ENCODE data around the gene EIPR1. TPM values are rescaled to one million over a fixed set of nuclear protein-coding genes. Genes with fewer than 3 reads are reported as not detected.
"Not testable (repeated sequence)": the region's sequence is repeated elsewhere in the genome, so short reads cannot be mapped to it uniquely, and the experiment has no call there.

The EIPR1 gene
- total and polyA plus RNA-seq, 4 donors: 12.0 to 26.8 (median 23.4) TPM

DNA sequence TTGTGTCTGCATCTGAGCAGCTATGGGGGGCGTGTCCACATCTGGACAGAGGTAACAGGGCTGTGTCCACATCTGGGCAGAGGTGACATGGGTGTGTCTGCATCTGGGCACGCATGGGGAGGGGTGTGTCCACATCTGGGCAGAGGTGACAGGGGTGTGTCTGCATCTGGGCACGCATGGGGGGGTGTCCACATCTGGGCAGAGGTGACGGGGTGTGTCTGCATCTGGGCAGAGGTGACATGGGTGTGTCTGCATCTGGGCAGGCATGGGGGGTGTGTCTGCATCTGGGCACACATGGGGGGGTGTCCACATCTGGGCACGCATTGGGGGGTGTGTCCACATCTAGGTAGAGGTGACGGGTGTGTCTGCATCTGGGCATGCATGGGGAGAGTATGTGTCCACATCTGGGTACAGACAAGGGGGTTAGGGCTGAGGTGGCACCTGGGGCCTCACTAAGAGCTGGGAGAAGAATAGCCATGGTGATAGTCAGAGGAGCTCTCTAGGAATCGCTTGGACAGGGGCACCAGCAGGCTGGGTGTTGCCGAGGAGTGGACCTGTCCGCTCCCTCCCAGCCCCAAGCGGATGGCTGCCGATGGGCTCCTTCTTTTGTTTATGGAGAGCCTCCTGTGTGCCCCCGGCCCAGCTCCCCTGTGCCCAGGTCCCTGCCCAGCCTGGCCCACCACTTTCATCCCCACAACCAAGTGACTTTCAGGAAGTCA, 177.8 kb downstream of the EIPR1 start:
- DNase-seq (no peak), ATAC-seq (ENCODE audit: insufficient read depth, low FRiP score) (no peak)
- Histone ChIP-seq H3K36me3 (ENCODE audit: control insufficient read depth in 4 of 4, insufficient read depth in 4 of 4, low read length in 4 of 4) (peaks cover 0 to 6% (median under 1%) of the 10 kb centered on the region in 4 donors), H3K9ac (ENCODE audit: insufficient read depth in 1 of 2, low read length in 2 of 2) (no peak overlapping the region), H3K27ac (ENCODE audit: low read depth in 1 of 2, low read length in 1 of 2) (no peak overlapping the region), H3K4me3 (no peak overlapping the region), H3K4me1 (ENCODE audit: control insufficient read depth in 5 of 5, insufficient read depth in 5 of 5, low read length in 5 of 5) (peaks cover 0 to 8% (median 0%) of the 10 kb centered on the region in 5 donors), H3K27me3 (ENCODE audit: control insufficient read depth in 3 of 3, insufficient read depth in 3 of 3, low read length in 2 of 3) (no peaks in the 10 kb centered on the region), H3K9me3 (ENCODE audit: control insufficient read depth in 4 of 4, insufficient read depth in 3 of 4, low read length in 3 of 4) (no peaks in the 10 kb centered on the region)
- WGBS, 2 donors: 84 to 85% methylated on average over 12 of the region's 12 CpGs
- TF ChIP-seq, protein P1, sequence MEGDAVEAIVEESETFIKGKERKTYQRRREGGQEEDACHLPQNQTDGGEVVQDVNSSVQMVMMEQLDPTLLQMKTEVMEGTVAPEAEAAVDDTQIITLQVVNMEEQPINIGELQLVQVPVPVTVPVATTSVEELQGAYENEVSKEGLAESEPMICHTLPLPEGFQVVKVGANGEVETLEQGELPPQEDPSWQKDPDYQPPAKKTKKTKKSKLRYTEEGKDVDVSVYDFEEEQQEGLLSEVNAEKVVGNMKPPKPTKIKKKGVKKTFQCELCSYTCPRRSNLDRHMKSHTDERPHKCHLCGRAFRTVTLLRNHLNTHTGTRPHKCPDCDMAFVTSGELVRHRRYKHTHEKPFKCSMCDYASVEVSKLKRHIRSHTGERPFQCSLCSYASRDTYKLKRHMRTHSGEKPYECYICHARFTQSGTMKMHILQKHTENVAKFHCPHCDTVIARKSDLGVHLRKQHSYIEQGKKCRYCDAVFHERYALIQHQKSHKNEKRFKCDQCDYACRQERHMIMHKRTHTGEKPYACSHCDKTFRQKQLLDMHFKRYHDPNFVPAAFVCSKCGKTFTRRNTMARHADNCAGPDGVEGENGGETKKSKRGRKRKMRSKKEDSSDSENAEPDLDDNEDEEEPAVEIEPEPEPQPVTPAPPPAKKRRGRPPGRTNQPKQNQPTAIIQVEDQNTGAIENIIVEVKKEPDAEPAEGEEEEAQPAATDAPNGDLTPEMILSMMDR (IDR thresholded peaks at IDR 0.05; ENCODE audit: control extremely low read depth, extremely low read depth): no peak

GRCh38 chr2:3198671-3199192, 178.9 kb downstream of the EIPR1 start:
- Histone ChIP-seq H3K4me1 (ENCODE audit: control insufficient read depth in 5 of 5, insufficient read depth in 5 of 5, low read length in 5 of 5) (peaks cover 0 to 19% (median 0%) of the 10 kb centered on the region in 5 donors), H3K36me3 (ENCODE audit: control insufficient read depth in 4 of 4, insufficient read depth in 4 of 4, low read length in 4 of 4) (peaks cover 0 to 11% (median under 1%) of the 10 kb centered on the region in 4 donors)
- not testable (repeated sequence) for H3K9me3 ChIP-seq (ENCODE audit: control insufficient read depth in 4 of 4, insufficient read depth in 3 of 4, low read length in 3 of 4); DNase-seq; H3K9ac ChIP-seq (ENCODE audit: insufficient read depth in 1 of 2, low read length in 2 of 2); H3K27me3 ChIP-seq (ENCODE audit: control insufficient read depth in 3 of 3, insufficient read depth in 3 of 3, low read length in 2 of 3); ATAC-seq (ENCODE audit: insufficient read depth, low FRiP score); H3K4me3 ChIP-seq; H3K27ac ChIP-seq (ENCODE audit: low read depth in 1 of 2, low read length in 1 of 2)
- WGBS, 2 donors: 68 to 80% methylated on average over 8 to 10 of the region's 10 CpGs

- H3K9me3 ChIP-seq (ENCODE audit: control insufficient read depth in 4 of 4, insufficient read depth in 3 of 4, low read length in 3 of 4): no peaks in the 10 kb centered on the region
- H3K4me1 ChIP-seq (ENCODE audit: control insufficient read depth in 5 of 5, insufficient read depth in 5 of 5, low read length in 5 of 5): peaks cover 0 to 25% (median 5%) of the 10 kb centered on the region in 5 donors
- H3K9ac ChIP-seq (ENCODE audit: insufficient read depth in 1 of 2, low read length in 2 of 2): no peak overlapping the region
- ATAC-seq (ENCODE audit: insufficient read depth, low FRiP score): no peak
- WGBS, 2 donors: 95 to 96% methylated on average over 11 of the region's 11 CpGs
- no peak overlapping the region for H3K4me3 ChIP-seq
- H3K27me3 ChIP-seq (ENCODE audit: control insufficient read depth in 3 of 3, insufficient read depth in 3 of 3, low read length in 2 of 3): no peaks in the 10 kb centered on the region
- peaks cover 0 to 11% (median under 1%) of the 10 kb centered on the region in 4 donors for H3K36me3 ChIP-seq (ENCODE audit: control insufficient read depth in 4 of 4, insufficient read depth in 4 of 4, low read length in 4 of 4)
- DNase-seq: no peak
- TF ChIP-seq, protein P1 (IDR thresholded peaks at IDR 0.05; ENCODE audit: control extremely low read depth, extremely low read depth): no peak
- no peak overlapping the region for H3K27ac ChIP-seq (ENCODE audit: low read depth in 1 of 2, low read length in 1 of 2)
Measured at GRCh38 chr2:3198119-3198518, 179.5 kb downstream of the EIPR1 start.

DNA sequence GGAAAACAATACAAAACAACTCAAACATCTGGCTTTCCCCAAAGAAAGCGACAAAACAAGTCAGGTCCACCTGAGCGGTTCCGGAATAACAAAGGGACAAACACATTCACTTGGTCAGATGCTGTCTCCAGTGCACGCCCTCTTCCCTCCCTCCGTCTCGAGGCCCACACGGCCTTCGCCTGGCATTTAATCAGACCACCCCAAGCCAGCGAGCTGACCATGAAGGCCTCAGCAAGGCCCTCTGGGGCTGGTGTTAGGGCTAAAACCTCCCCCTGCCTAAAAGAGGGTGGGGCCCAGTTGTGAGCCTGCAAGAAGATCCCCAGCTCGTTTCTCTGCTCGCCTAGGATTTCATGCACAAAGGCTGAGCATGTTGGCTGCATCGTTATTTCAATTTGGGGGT, 180.3 kb downstream of the EIPR1 start:
- Histone ChIP-seq H3K9ac (ENCODE audit: insufficient read depth in 1 of 2, low read length in 2 of 2) (no peak overlapping the region), H3K9me3 (ENCODE audit: control insufficient read depth in 4 of 4, insufficient read depth in 3 of 4, low read length in 3 of 4) (no peaks in the 10 kb centered on the region), H3K4me1 (ENCODE audit: control insufficient read depth in 5 of 5, insufficient read depth in 5 of 5, low read length in 5 of 5) (peaks cover 0 to 31% (median 7%) of the 10 kb centered on the region in 5 donors), H3K4me3 (no peak overlapping the region), H3K27ac (ENCODE audit: low read depth in 1 of 2, low read length in 1 of 2) (no peak overlapping the region), H3K36me3 (ENCODE audit: control insufficient read depth in 4 of 4, insufficient read depth in 4 of 4, low read length in 4 of 4) (peaks cover 0 to 14% (median under 1%) of the 10 kb centered on the region in 4 donors), H3K27me3 (ENCODE audit: control insufficient read depth in 3 of 3, insufficient read depth in 3 of 3, low read length in 2 of 3) (no peaks in the 10 kb centered on the region)
- ATAC-seq (ENCODE audit: insufficient read depth, low FRiP score) (no peak), DNase-seq (no peak)
- WGBS, 2 donors: 80 to 81% methylated on average over 12 of the region's 12 CpGs
- TF ChIP-seq, protein P1 (IDR thresholded peaks at IDR 0.05; ENCODE audit: control extremely low read depth, extremely low read depth): no peak
